Measurements from ENCODE around the gene LGALSL.

DNA sequence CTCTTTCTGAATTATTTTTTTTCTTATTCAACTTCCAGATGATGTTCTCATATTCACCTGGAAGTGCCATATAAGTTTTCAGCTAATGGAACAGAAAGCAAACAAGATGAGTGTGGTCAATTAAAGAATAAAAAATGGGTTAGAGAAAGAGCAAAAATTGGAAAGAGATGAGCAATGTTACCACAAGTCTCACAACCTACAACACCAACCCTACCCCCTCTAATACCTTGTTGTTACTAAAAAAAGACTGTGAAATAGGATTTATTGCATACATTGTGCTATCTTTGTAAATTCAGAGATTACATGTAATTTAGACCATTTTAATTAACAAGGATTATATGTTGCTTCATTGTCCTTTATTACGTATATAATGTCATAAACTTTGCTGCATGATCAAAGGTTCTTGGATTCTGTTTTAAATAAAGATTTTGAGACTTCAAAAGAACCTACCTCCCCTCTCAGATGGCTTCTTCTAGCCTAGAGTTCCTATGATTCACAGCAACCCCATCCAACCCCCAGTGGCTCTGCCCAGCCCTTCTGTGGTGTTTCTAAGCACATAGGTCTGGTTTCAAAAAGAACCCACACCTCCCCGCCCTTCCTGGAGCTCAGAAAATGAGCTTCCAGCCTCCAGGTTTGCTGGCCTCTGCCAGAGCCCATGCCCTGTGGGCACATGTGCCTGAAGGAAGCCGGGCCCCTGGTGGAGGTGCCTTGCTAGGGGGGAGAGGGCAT, 24.7 kb downstream of the LGALSL start:
- TF ChIP-seq, protein P1, sequence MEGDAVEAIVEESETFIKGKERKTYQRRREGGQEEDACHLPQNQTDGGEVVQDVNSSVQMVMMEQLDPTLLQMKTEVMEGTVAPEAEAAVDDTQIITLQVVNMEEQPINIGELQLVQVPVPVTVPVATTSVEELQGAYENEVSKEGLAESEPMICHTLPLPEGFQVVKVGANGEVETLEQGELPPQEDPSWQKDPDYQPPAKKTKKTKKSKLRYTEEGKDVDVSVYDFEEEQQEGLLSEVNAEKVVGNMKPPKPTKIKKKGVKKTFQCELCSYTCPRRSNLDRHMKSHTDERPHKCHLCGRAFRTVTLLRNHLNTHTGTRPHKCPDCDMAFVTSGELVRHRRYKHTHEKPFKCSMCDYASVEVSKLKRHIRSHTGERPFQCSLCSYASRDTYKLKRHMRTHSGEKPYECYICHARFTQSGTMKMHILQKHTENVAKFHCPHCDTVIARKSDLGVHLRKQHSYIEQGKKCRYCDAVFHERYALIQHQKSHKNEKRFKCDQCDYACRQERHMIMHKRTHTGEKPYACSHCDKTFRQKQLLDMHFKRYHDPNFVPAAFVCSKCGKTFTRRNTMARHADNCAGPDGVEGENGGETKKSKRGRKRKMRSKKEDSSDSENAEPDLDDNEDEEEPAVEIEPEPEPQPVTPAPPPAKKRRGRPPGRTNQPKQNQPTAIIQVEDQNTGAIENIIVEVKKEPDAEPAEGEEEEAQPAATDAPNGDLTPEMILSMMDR (optimal IDR thresholded peaks at IDR 0.05 in 1 of 3, IDR thresholded peaks at IDR 0.05 in 1 of 3, conservative IDR thresholded peaks at IDR 0.05 in 1 of 3; ENCODE audit: extremely low read depth in 1 of 3, insufficient read depth in 2 of 3, low read length in 3 of 3) = no peak
- TF ChIP-seq EZH2 (IDR thresholded peaks at IDR 0.05; ENCODE audit: low read length) = no peak
